HepG2 (cell line): ENCODE results near the gene EPB41L2. TPM values are rescaled to one million over a fixed set of nuclear protein-coding genes. Genes with fewer than 3 reads are reported as not detected.

Experiments
- ATAC-seq: fragments of 200-7000 bp; cut with Tn5 transposase; 3 replicates; pipeline ENCODE4 v1.9.1; 2020; ENCODE audit warnings: mild to moderate bottlenecking, moderate library complexity
- BruUV-seq: library from RNA; stranded (reverse); fragments of 400-500 nt; replicated peaks from 2 replicates; lab custom pipeline; 2021; lab: Mats Ljungman, UMichigan
- CTCF ChIA-PET: fragments of 300-600 bp; formaldehyde crosslinking; extraction: SDS; loops from one replicate; lab custom pipeline; 2021; ENCODE audit warnings: low total read pairs, inconsistent platforms, low intra/inter-chr PET ratio; lab: Yijun Ruan, JAX
- POLR2A ChIA-PET: fragments of 350-600 bp; sonication (Branson Sonifier 250); formaldehyde crosslinking; loops from one replicate; lab custom pipeline; 2020; ENCODE audit warnings: antibody characterized with exemption, inconsistent platforms; lab: Yijun Ruan, JAX
- DNase-seq: peaks from one replicate; pipeline ENCODE4 v3.0.0-alpha.2; 2015; ENCODE audit warnings: low spot score
- FAIRE-seq: peaks from 3 replicates; lab custom pipeline; 2011; peaks lifted over from hg19 to GRCh38; lab: Jason Lieb, UNC
- H2AFZ ChIP-seq: one replicate; pipeline ENCODE4 v1.6.1; 2011; ENCODE audit warnings: low read length, inconsistent platforms
- H3K27ac ChIP-seq: fragments of 300-600 bp; 3 replicates; pipeline ENCODE4 v1.8.0; 2011; ENCODE audit warnings: mixed run types, mild to moderate bottlenecking, mixed read lengths, low read length, inconsistent platforms; ENCODE audit not compliant: insufficient read depth; ENCODE audit errors: extremely low read length
- H3K27me3 ChIP-seq, 2 experiments: fragments of 200-600 bp in 1 of 2; 2 replicates in 1 of 2; 3 replicates in 1 of 2; pipeline versions ENCODE4 v1.6.0 to v1.8.0; 2011; ENCODE audit warnings: low read length in 2 of 2, mild to moderate bottlenecking in 2 of 2, moderate library complexity in 2 of 2, inconsistent platforms in 1 of 2; ENCODE audit not compliant: insufficient read depth in 2 of 2, control insufficient read depth in 1 of 2
- H3K36me3 ChIP-seq, 2 experiments: fragments of 200-600 bp in 1 of 2; replicated peaks in 1 of 2; 2 replicates in 1 of 2; 3 replicates in 1 of 2; pipeline versions ENCODE4 v1.5.1 to v1.8.0; 2011; ENCODE audit warnings: low read length in 2 of 2, inconsistent platforms in 1 of 2; ENCODE audit not compliant: insufficient read depth in 2 of 2, control insufficient read depth in 1 of 2
- H3K4me1 ChIP-seq: 2 replicates; pipeline ENCODE4 v1.5.1; 2012; ENCODE audit warnings: low read length, inconsistent platforms; ENCODE audit not compliant: insufficient read depth
- H3K4me2 ChIP-seq: 2 replicates; pipeline ENCODE4 v1.6.0; 2011; ENCODE audit warnings: low read depth, low read length, inconsistent platforms
- H3K4me3 ChIP-seq, 3 experiments: fragments of 200-600 bp in 1 of 3; sonication (generic), shearing (Covaris generic) in 1 of 3; replicated peaks in 1 of 3; 2 replicates each; pipeline ENCODE4 v1.5.1; 2011 to 2016; ENCODE audit warnings: low read length in 3 of 3, inconsistent platforms in 2 of 3, low read depth in 2 of 3, mild to moderate bottlenecking in 2 of 3, control low read depth in 1 of 3, mixed read lengths in 1 of 3; ENCODE audit not compliant: insufficient read depth in 1 of 3
- H3K79me2 ChIP-seq: one replicate; pipeline ENCODE4 v1.6.1; 2011; ENCODE audit warnings: low read length, inconsistent platforms; ENCODE audit not compliant: insufficient read depth
- H3K9ac ChIP-seq: 2 replicates; pipeline ENCODE4 v1.6.0; 2011; ENCODE audit warnings: mild to moderate bottlenecking, low read depth, low read length, inconsistent platforms; ENCODE audit not compliant: insufficient read depth
- H3K9me3 ChIP-seq: 2 replicates; pipeline ENCODE4 v1.5.1; 2012; ENCODE audit warnings: mild to moderate bottlenecking, low read length
- H4K20me1 ChIP-seq: 2 replicates; pipeline ENCODE4 v1.6.0; 2011; ENCODE audit warnings: inconsistent platforms, mild to moderate bottlenecking, low read length, moderate library complexity; ENCODE audit not compliant: insufficient read depth
- CENPBD1 ChIP-seq: sonication (generic); formaldehyde crosslinking; IDR thresholded peaks from 2 replicates; pipeline ENCODE4 v1.8.0; 2022; ENCODE audit warnings: missing genetic modification reagents, low read depth, mild to moderate bottlenecking, borderline replicate concordance
- KAT7 ChIP-seq: IDR thresholded peaks from 2 replicates; pipeline ENCODE4 v1.6.1; 2018; ENCODE audit warnings: borderline replicate concordance, missing compliant biosample characterization
- KDM5A ChIP-seq: fragments of 200-600 bp; sonication (generic); IDR thresholded peaks from 2 replicates; pipeline ENCODE4 v1.7.0; 2018; ENCODE audit warnings: antibody characterized with exemption, mild to moderate bottlenecking, low read length, borderline replicate concordance
- KDM5B ChIP-seq: sonication (generic); formaldehyde crosslinking; IDR thresholded peaks from 2 replicates; pipeline ENCODE4 v1.4.0; 2020; ENCODE audit warnings: missing genetic modification reagents, mild to moderate bottlenecking, borderline replicate concordance
- MXD3 ChIP-seq: IDR thresholded peaks from 2 replicates; pipeline ENCODE4 v1.6.1; 2016; ENCODE audit warnings: mild to moderate bottlenecking, missing biosample characterization, missing genetic modification reagents
- PAF1 ChIP-seq: IDR thresholded peaks from 2 replicates; pipeline ENCODE4 v1.6.1; 2016; ENCODE audit warnings: missing genetic modification reagents, missing compliant biosample characterization
- PCBP2 ChIP-seq: fragments of 200-400 bp; formaldehyde crosslinking; optimal IDR thresholded peaks from 2 replicates; pipeline ENCODE3; 2018; ENCODE audit warnings: low read length, low read depth; ENCODE audit not compliant: poor library complexity, severe bottlenecking
- RERE ChIP-seq: IDR thresholded peaks from 2 replicates; pipeline ENCODE4 v1.6.1; 2016; ENCODE audit warnings: low read depth, missing genetic modification reagents, missing compliant biosample characterization
- RFX3 ChIP-seq: IDR thresholded peaks from 2 replicates; pipeline ENCODE4 v1.6.1; 2016; ENCODE audit warnings: missing biosample characterization, missing genetic modification reagents
- SNAPC2 ChIP-seq: sonication (generic); formaldehyde crosslinking; IDR thresholded peaks from 2 replicates; pipeline ENCODE4 v1.8.1; 2022; ENCODE audit warnings: mild to moderate bottlenecking, missing genetic modification reagents
- SRSF4 ChIP-seq: fragments of 200-400 bp; formaldehyde crosslinking; IDR thresholded peaks from one replicate; pipeline ENCODE4 v1.6.1; 2018; ENCODE audit warnings: mild to moderate bottlenecking, low read depth, low read length, moderate library complexity; ENCODE audit not compliant: poor library complexity, severe bottlenecking
- ZFP1 ChIP-seq: IDR thresholded peaks from 2 replicates; pipeline ENCODE4 v1.6.1; 2016
- ZNF564 ChIP-seq: sonication (generic); formaldehyde crosslinking; IDR thresholded peaks from 2 replicates; pipeline ENCODE4 v1.8.1; 2023; ENCODE audit warnings: mild to moderate bottlenecking, missing genetic modification reagents
- ZNF616 ChIP-seq: sonication (generic); formaldehyde crosslinking; IDR thresholded peaks from 2 replicates; pipeline ENCODE4 v1.5.0; 2020; ENCODE audit warnings: low read depth, mild to moderate bottlenecking, missing genetic modification reagents
- ZUFSP ChIP-seq: sonication (generic); formaldehyde crosslinking; IDR thresholded peaks from 2 replicates; pipeline ENCODE4 v1.9.0; 2021; ENCODE audit warnings: missing genetic modification reagents, mild to moderate bottlenecking, borderline replicate concordance
- WGBS: methylation state at CpG from one replicate; pipeline ENCODE4 v1.1.6; 2017; ENCODE audit warnings: low lambda C conversion rate; 5-methylcytosine and 5-hydroxymethylcytosine counted together
- in situ Hi-C: cut with HindIII; loops from 2 replicates; pipeline ENCODE4 v1.10.0; 2017; ENCODE audit warnings: low pct_unique_long_range_greater_than_20kb; ENCODE audit not compliant: extremely low pct_ligation_motif_present
- intact Hi-C: fragments of 100-400 bp; cut with micrococcal nuclease; formaldehyde crosslinking; loops from one replicate; pipeline ENCODE4 v1.10.0; 2022; ENCODE audit not compliant: unreplicated experiment
- polyA plus RNA-seq, 8 experiments: library from polyadenylated mRNA; depleted of rRNA in 3 of 8; stranded (reverse) in 7 of 8; unstranded in 1 of 8; fragments of >200 nt; fragmentation: Illumina TruSeq in 4 of 8; extraction: Trizol in 4 of 8; gene quantifications; 2 replicates each; pipeline versions ENCODE4 v1.2.1 to v1.2.3, GENCODE V29; 2011 to 2016; ENCODE audit warnings: low read depth in 4 of 8, missing spikeins in 1 of 8, mixed read lengths in 1 of 8; ENCODE audit not compliant: insufficient read depth in 1 of 8
- total RNA-seq, 5 experiments: library from RNA; depleted of rRNA; stranded (reverse); fragments of >200 nt; fragmentation: Illumina TruSeq; extraction: Trizol; gene quantifications; 2 replicates each; pipeline ENCODE4 v1.2.3, GENCODE V29; 2016; ENCODE audit warnings: low read depth in 1 of 5
- TF ChIP-seq, protein P1 (sequence below): sonication (generic); formaldehyde crosslinking; IDR thresholded peaks from 2 replicates; pipeline ENCODE4 v1.8.1; 2023; ENCODE audit warnings: missing genetic modification reagents, mild to moderate bottlenecking, borderline replicate concordance

Gene EPB41L2
- total and polyA plus RNA-seq, 2 of the 13 experiments (the other 11 are each of a cell fraction or from before 2014, with no cell fraction given), result 41.7 to 56.4 TPM

GRCh38 chr6:130829333-130829910, 233.6 kb downstream of the EPB41L2 start:
- in situ Hi-C loops, result no loop called here
- H3K9me3 ChIP-seq, result no peaks in the 10 kb centered on the region
- no peak for TF ChIP-seq ZUFSP (CRISPR knock-in tag)
- TF ChIP-seq CENPBD1 (CRISPR knock-in tag), result no peak
- TF ChIP-seq KDM5B, result no peak
- no peak for TF ChIP-seq SNAPC2
- no peak for TF ChIP-seq RERE
- TF ChIP-seq SRSF4, result no peak
- peak; percentile 60; the same call in 1 of the 2 replicates for TF ChIP-seq KAT7 (CRISPR knock-in tag)
- TF ChIP-seq, protein P1, sequence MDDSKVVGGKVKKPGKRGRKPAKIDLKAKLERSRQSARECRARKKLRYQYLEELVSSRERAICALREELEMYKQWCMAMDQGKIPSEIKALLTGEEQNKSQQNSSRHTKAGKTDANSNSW, result no peak
- no peak for TF ChIP-seq ZNF616 (CRISPR knock-in tag)
- TF ChIP-seq KDM5A, result no peak
- no peak for TF ChIP-seq MXD3 (CRISPR knock-in tag)
- peak; percentile 66; the same call in 1 of the 2 replicates for TF ChIP-seq PAF1 (CRISPR knock-in tag)
- no peak for TF ChIP-seq PCBP2
- TF ChIP-seq ZNF564 (CRISPR knock-in tag), result peak; percentile 99
- no peak for TF ChIP-seq RFX3 (CRISPR knock-in tag)
- TF ChIP-seq ZFP1 (CRISPR knock-in tag), result no peak

More at GRCh38 chr6:130829333-130829910, 233.6 kb downstream of the EPB41L2 start:
- FAIRE-seq, result no peak
- no peak for ATAC-seq
- ChIA-PET CTCF (no interaction called here), POLR2A (interaction anchor here (1.5 to 5.3 kb wide), 4 partner anchors 14 to 29 kb away, joined by 3 to 175 read pairs (median 8); no protein-coding TSS in a partner anchor)
- H3K9ac ChIP-seq, result peak overlapping the region; percentile 92; the same call in 1 of the 2 replicates
- no peaks in the 10 kb centered on the region; a peak in 1 of 5 replicates for H3K27me3 ChIP-seq
- peaks cover 67% of the 10 kb centered on the region for H3K79me2 ChIP-seq
- H3K4me1 ChIP-seq, result peaks cover 94% of the 10 kb centered on the region
- no TSS peak for BruUV-seq
- no peak overlapping the region for H2AFZ ChIP-seq
- DNase-seq, result no peak
- peak overlapping the region; percentile 66 to 83 (median 81) for H3K4me3 ChIP-seq
- H3K27ac ChIP-seq, result peak overlapping the region; percentile 95
- peak overlapping the region; percentile 95 for H3K4me2 ChIP-seq
- WGBS, result 60% methylated on average over 4 of the region's 4 CpGs
- intact Hi-C loops, result loop anchor here (5.0 kb wide), 2 partner anchors 37 to 507 kb away; no protein-coding TSS in a partner anchor
- H3K36me3 ChIP-seq, result peaks cover 4 to 35% of the 10 kb centered on the region in 2 experiments
- no peaks in the 10 kb centered on the region for H4K20me1 ChIP-seq
